Gastrocnemius medialis (tissue), 4 donors: ENCODE measurements around the gene RPUSD1.

Source experiments
- CTCF ChIP-seq, 5 experiments: fragments of 450-650 bp in 3 of 5; fragments of 200-600 bp in 2 of 5; sonication (generic) in 2 of 5; IDR thresholded peaks in 4 of 5; conservative IDR thresholded peaks in 1 of 5; 1 replicate in 4 of 5; 2 replicates in 1 of 5; pipeline ENCODE4 v1.5.1; 2016 to 2019; ENCODE audit warnings: antibody characterized with exemption in 5 of 5, mild to moderate bottlenecking in 3 of 5, moderate library complexity in 3 of 5
- POLR2A ChIP-seq, 2 donors: fragments of 450-650 bp; IDR thresholded peaks; one replicate each; pipeline ENCODE4 v1.6.1; 2017; ENCODE audit warnings: antibody characterized with exemption in 2 of 2, mild to moderate bottlenecking in 2 of 2, moderate library complexity in 2 of 2

- TF ChIP-seq POLR2A (IDR thresholded peaks at IDR 0.05) (no peak), CTCF (IDR thresholded peaks at IDR 0.05 in 4 of 5, conservative IDR thresholded peaks at IDR 0.05 in 1 of 5) (no peak)
Measured at GRCh38 chr16:752007-752312, 36.2 kb downstream of the RPUSD1 start.
